HepG2 (cell line): ENCODE results near the gene KRT15. TPM values are rescaled to one million over a fixed set of nuclear protein-coding genes. Genes with fewer than 3 reads are reported as not detected.

Experiments
- ATAC-seq: fragments of 200-7000 bp; cut with Tn5 transposase; 3 replicates; pipeline ENCODE4 v1.9.1; 2020; ENCODE audit warnings: mild to moderate bottlenecking, moderate library complexity
- BruUV-seq: library from RNA; stranded (reverse); fragments of 400-500 nt; replicated peaks from 2 replicates; lab custom pipeline; 2021; lab: Mats Ljungman, UMichigan
- CTCF ChIA-PET: fragments of 300-600 bp; formaldehyde crosslinking; extraction: SDS; loops from one replicate; lab custom pipeline; 2021; ENCODE audit warnings: low total read pairs, inconsistent platforms, low intra/inter-chr PET ratio; lab: Yijun Ruan, JAX
- POLR2A ChIA-PET: fragments of 350-600 bp; sonication (Branson Sonifier 250); formaldehyde crosslinking; loops from one replicate; lab custom pipeline; 2020; ENCODE audit warnings: antibody characterized with exemption, inconsistent platforms; lab: Yijun Ruan, JAX
- DNase-seq: peaks from one replicate; pipeline ENCODE4 v3.0.0-alpha.2; 2015; ENCODE audit warnings: low spot score
- FAIRE-seq: peaks from 3 replicates; lab custom pipeline; 2011; peaks lifted over from hg19 to GRCh38; lab: Jason Lieb, UNC
- H2AFZ ChIP-seq: one replicate; pipeline ENCODE4 v1.6.1; 2011; ENCODE audit warnings: low read length, inconsistent platforms
- H3K27ac ChIP-seq: fragments of 300-600 bp; 3 replicates; pipeline ENCODE4 v1.8.0; 2011; ENCODE audit warnings: mixed run types, mild to moderate bottlenecking, mixed read lengths, low read length, inconsistent platforms; ENCODE audit not compliant: insufficient read depth; ENCODE audit errors: extremely low read length
- H3K27me3 ChIP-seq, 2 experiments: fragments of 200-600 bp in 1 of 2; 2 replicates in 1 of 2; 3 replicates in 1 of 2; pipeline versions ENCODE4 v1.6.0 to v1.8.0; 2011; ENCODE audit warnings: low read length in 2 of 2, mild to moderate bottlenecking in 2 of 2, moderate library complexity in 2 of 2, inconsistent platforms in 1 of 2; ENCODE audit not compliant: insufficient read depth in 2 of 2, control insufficient read depth in 1 of 2
- H3K36me3 ChIP-seq, 2 experiments: fragments of 200-600 bp in 1 of 2; replicated peaks in 1 of 2; 2 replicates in 1 of 2; 3 replicates in 1 of 2; pipeline versions ENCODE4 v1.5.1 to v1.8.0; 2011; ENCODE audit warnings: low read length in 2 of 2, inconsistent platforms in 1 of 2; ENCODE audit not compliant: insufficient read depth in 2 of 2, control insufficient read depth in 1 of 2
- H3K4me1 ChIP-seq: 2 replicates; pipeline ENCODE4 v1.5.1; 2012; ENCODE audit warnings: low read length, inconsistent platforms; ENCODE audit not compliant: insufficient read depth
- H3K4me2 ChIP-seq: 2 replicates; pipeline ENCODE4 v1.6.0; 2011; ENCODE audit warnings: low read depth, low read length, inconsistent platforms
- H3K4me3 ChIP-seq, 3 experiments: fragments of 200-600 bp in 1 of 3; sonication (generic), shearing (Covaris generic) in 1 of 3; replicated peaks in 1 of 3; 2 replicates each; pipeline ENCODE4 v1.5.1; 2011 to 2016; ENCODE audit warnings: low read length in 3 of 3, inconsistent platforms in 2 of 3, low read depth in 2 of 3, mild to moderate bottlenecking in 2 of 3, control low read depth in 1 of 3, mixed read lengths in 1 of 3; ENCODE audit not compliant: insufficient read depth in 1 of 3
- H3K79me2 ChIP-seq: one replicate; pipeline ENCODE4 v1.6.1; 2011; ENCODE audit warnings: low read length, inconsistent platforms; ENCODE audit not compliant: insufficient read depth
- H3K9ac ChIP-seq: 2 replicates; pipeline ENCODE4 v1.6.0; 2011; ENCODE audit warnings: mild to moderate bottlenecking, low read depth, low read length, inconsistent platforms; ENCODE audit not compliant: insufficient read depth
- H3K9me3 ChIP-seq: 2 replicates; pipeline ENCODE4 v1.5.1; 2012; ENCODE audit warnings: mild to moderate bottlenecking, low read length
- H4K20me1 ChIP-seq: 2 replicates; pipeline ENCODE4 v1.6.0; 2011; ENCODE audit warnings: inconsistent platforms, mild to moderate bottlenecking, low read length, moderate library complexity; ENCODE audit not compliant: insufficient read depth
- ETS1 ChIP-seq: sonication (generic); formaldehyde crosslinking; IDR thresholded peaks from 2 replicates; pipeline ENCODE4 v1.4.0; 2020; ENCODE audit warnings: missing genetic modification reagents
- HINFP ChIP-seq: sonication (generic); formaldehyde crosslinking; IDR thresholded peaks from 2 replicates; pipeline ENCODE4 v1.4.0; 2020; ENCODE audit warnings: low read depth, mild to moderate bottlenecking, missing genetic modification reagents
- RERE ChIP-seq: IDR thresholded peaks from 2 replicates; pipeline ENCODE4 v1.6.1; 2016; ENCODE audit warnings: low read depth, missing genetic modification reagents, missing compliant biosample characterization
- SRY ChIP-seq: sonication (generic); formaldehyde crosslinking; IDR thresholded peaks from 2 replicates; pipeline ENCODE4 v1.8.0; 2022; ENCODE audit warnings: mild to moderate bottlenecking, missing genetic modification reagents
- TEAD2 ChIP-seq: sonication (generic); formaldehyde crosslinking; IDR thresholded peaks from 2 replicates; pipeline ENCODE4 v1.9.0; 2021; ENCODE audit warnings: missing genetic modification reagents
- ZBTB14 ChIP-seq: sonication (generic); formaldehyde crosslinking; IDR thresholded peaks from 2 replicates; pipeline ENCODE4 v1.4.0; 2020; ENCODE audit warnings: missing genetic modification reagents
- ZNF136 ChIP-seq: sonication (generic); formaldehyde crosslinking; IDR thresholded peaks from 2 replicates; pipeline ENCODE4 v1.8.1; 2022; ENCODE audit warnings: low read depth, mild to moderate bottlenecking, moderate library complexity, missing genetic modification reagents
- ZNF20 ChIP-seq: sonication (generic); formaldehyde crosslinking; IDR thresholded peaks from 2 replicates; pipeline ENCODE4 v1.4.0; 2020; ENCODE audit warnings: mild to moderate bottlenecking, moderate library complexity, missing genetic modification reagents
- ZNF33A ChIP-seq: sonication (generic); formaldehyde crosslinking; IDR thresholded peaks from 2 replicates; pipeline ENCODE4 v1.5.1; 2020; ENCODE audit warnings: missing genetic modification reagents, mild to moderate bottlenecking, moderate library complexity, borderline replicate concordance
- ZNF383 ChIP-seq: sonication (generic); formaldehyde crosslinking; IDR thresholded peaks from 2 replicates; pipeline ENCODE4 v1.4.0; 2020; ENCODE audit warnings: missing genetic modification reagents, mild to moderate bottlenecking, borderline replicate concordance
- ZNF431 ChIP-seq: sonication (generic); formaldehyde crosslinking; IDR thresholded peaks from 2 replicates; pipeline ENCODE4 v1.9.0; 2022; ENCODE audit warnings: missing genetic modification reagents, low read depth, mild to moderate bottlenecking, borderline replicate concordance
- ZNF615 ChIP-seq: sonication (generic); formaldehyde crosslinking; IDR thresholded peaks from 2 replicates; pipeline ENCODE4 v1.5.0; 2020; ENCODE audit warnings: mild to moderate bottlenecking, missing genetic modification reagents, borderline replicate concordance
- ZNF629 ChIP-seq: sonication (generic); formaldehyde crosslinking; conservative IDR thresholded peaks from 2 replicates; pipeline ENCODE4 v1.5.0; 2020; ENCODE audit warnings: missing genetic modification reagents
- ZNF75D ChIP-seq: sonication (generic); formaldehyde crosslinking; IDR thresholded peaks from 2 replicates; pipeline ENCODE4 v1.8.1; 2023; ENCODE audit warnings: missing genetic modification reagents, mild to moderate bottlenecking, borderline replicate concordance
- ZNF776 ChIP-seq: sonication (generic); formaldehyde crosslinking; IDR thresholded peaks from 2 replicates; pipeline ENCODE4 v1.4.0; 2020; ENCODE audit warnings: mild to moderate bottlenecking, missing genetic modification reagents
- WGBS: methylation state at CpG from one replicate; pipeline ENCODE4 v1.1.6; 2017; ENCODE audit warnings: low lambda C conversion rate; 5-methylcytosine and 5-hydroxymethylcytosine counted together
- in situ Hi-C: cut with HindIII; loops from 2 replicates; pipeline ENCODE4 v1.10.0; 2017; ENCODE audit warnings: low pct_unique_long_range_greater_than_20kb; ENCODE audit not compliant: extremely low pct_ligation_motif_present
- intact Hi-C: fragments of 100-400 bp; cut with micrococcal nuclease; formaldehyde crosslinking; loops from one replicate; pipeline ENCODE4 v1.10.0; 2022; ENCODE audit not compliant: unreplicated experiment
- polyA plus RNA-seq, 8 experiments: library from polyadenylated mRNA; depleted of rRNA in 3 of 8; stranded (reverse) in 7 of 8; unstranded in 1 of 8; fragments of >200 nt; fragmentation: Illumina TruSeq in 4 of 8; extraction: Trizol in 4 of 8; gene quantifications; 2 replicates each; pipeline versions ENCODE4 v1.2.1 to v1.2.3, GENCODE V29; 2011 to 2016; ENCODE audit warnings: low read depth in 4 of 8, missing spikeins in 1 of 8, mixed read lengths in 1 of 8; ENCODE audit not compliant: insufficient read depth in 1 of 8
- total RNA-seq, 5 experiments: library from RNA; depleted of rRNA; stranded (reverse); fragments of >200 nt; fragmentation: Illumina TruSeq; extraction: Trizol; gene quantifications; 2 replicates each; pipeline ENCODE4 v1.2.3, GENCODE V29; 2016; ENCODE audit warnings: low read depth in 1 of 5

The KRT15 gene
- total and polyA plus RNA-seq, 2 of the 13 experiments (the other 11 are each of a cell fraction or from before 2014, with no cell fraction given): 0.46 to 0.63 TPM

GRCh38 chr17:41504246-41504977 lies 14.3 kb downstream of the KRT15 start:
- no peak overlapping the region for H2AFZ ChIP-seq
- POLR2A ChIA-PET: interaction anchor here (1.8 kb wide), 1 partner anchor 24 kb away, joined by 4 read pairs; the partner anchor contains the start of gene KRT19
- in situ Hi-C loops: no loop called here
- no peaks in the 10 kb centered on the region for H3K79me2 ChIP-seq
- no TSS peak for BruUV-seq
- DNase-seq: no peak
- peaks cover 10% of the 10 kb centered on the region for H3K4me1 ChIP-seq
- CTCF ChIA-PET: no interaction called here
- 14% methylated on average over 8 of the region's 8 CpGs for WGBS
- H3K9ac ChIP-seq: no peak overlapping the region
- intact Hi-C loops: no loop called here
- no peak for ATAC-seq
- no peak overlapping the region for H3K27ac ChIP-seq
- H3K27me3 ChIP-seq: peaks cover 10 to 70% of the 10 kb centered on the region in 2 experiments
- no peaks in the 10 kb centered on the region for H3K9me3 ChIP-seq
- H4K20me1 ChIP-seq: no peaks in the 10 kb centered on the region
- no peaks in the 10 kb centered on the region for H3K36me3 ChIP-seq
- no peak overlapping the region for H3K4me3 ChIP-seq
- FAIRE-seq: no peak
- H3K4me2 ChIP-seq: no peak overlapping the region
- TF ChIP-seq ZNF136 (CRISPR knock-in tag): no peak
- TF ChIP-seq ZNF20: no peak
- TF ChIP-seq SRY (CRISPR knock-in tag): no peak
- TF ChIP-seq ETS1 (CRISPR knock-in tag): no peak
- no peak for TF ChIP-seq ZNF75D
- TF ChIP-seq ZNF383: no peak
- no peak for TF ChIP-seq ZNF431 (CRISPR knock-in tag)
- TF ChIP-seq ZBTB14 (CRISPR knock-in tag): no peak
- no peak for TF ChIP-seq TEAD2 (CRISPR knock-in tag)
- no peak for TF ChIP-seq HINFP
- no peak for TF ChIP-seq RERE (CRISPR knock-in tag)
- no peak for TF ChIP-seq ZNF776 (CRISPR knock-in tag)
- no peak for TF ChIP-seq ZNF629 (CRISPR knock-in tag)
- no peak for TF ChIP-seq ZNF615 (CRISPR knock-in tag)
- no peak for TF ChIP-seq ZNF33A (CRISPR knock-in tag)
